Thyroid gland (tissue), 4 donors: ENCODE data around the gene RDX.

Experiments
- CTCF ChIP-seq, 6 experiments: fragments of 200-600 bp in 3 of 6; fragments of 450-650 bp in 3 of 6; sonication (generic) in 3 of 6; IDR thresholded peaks; one replicate each; pipeline ENCODE4 v1.5.1; 2016 to 2019; ENCODE audit warnings: antibody characterized with exemption in 6 of 6, mild to moderate bottlenecking in 2 of 6, inconsistent platforms in 1 of 6, moderate library complexity in 1 of 6
- POLR2A ChIP-seq, 2 donors: fragments of 450-650 bp; IDR thresholded peaks; one replicate each; pipeline ENCODE4 v1.6.1; 2017; ENCODE audit warnings: antibody characterized with exemption in 2 of 2, mild to moderate bottlenecking in 2 of 2, moderate library complexity in 1 of 2

GRCh38 chr11:110161061-110161460, 135.4 kb downstream of the RDX start:
- TF ChIP-seq POLR2A (IDR thresholded peaks at IDR 0.05) = no peak
- no peak for TF ChIP-seq CTCF (IDR thresholded peaks at IDR 0.05)
